ENCODE measurements around the gene MYO10. TPM values are rescaled to one million over a fixed set of nuclear protein-coding genes. Genes with fewer than 3 reads are reported as not detected.
"Not testable (repeated sequence)": the region's sequence is repeated elsewhere in the genome, so short reads cannot be mapped to it uniquely, and the experiment has no call there.

Gene MYO10
- total and polyA plus RNA-seq, 3 donors from 2014 or later: 37.8 to 102 (median 99.8) TPM

DNA sequence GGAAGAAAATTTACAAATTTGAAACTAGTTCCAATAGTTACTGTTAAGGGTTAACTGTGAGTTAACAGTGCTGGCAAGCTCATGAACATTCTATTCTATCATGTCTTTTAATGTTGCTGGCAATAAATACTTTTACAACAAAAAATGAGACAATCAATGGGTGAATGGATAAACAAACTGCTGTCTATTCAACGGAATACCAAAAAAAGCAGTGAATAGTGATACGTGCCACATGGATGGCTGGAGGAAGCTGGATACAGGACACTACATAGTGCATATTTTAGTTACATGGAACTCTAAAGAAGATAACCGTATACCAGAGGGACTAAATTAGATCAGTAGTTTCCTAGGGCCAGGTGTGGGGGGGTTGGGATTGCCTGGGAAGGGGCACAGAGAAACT, 163.5 kb downstream of the MYO10 start:
- TF ChIP-seq POLR2A (IDR thresholded peaks at IDR 0.05): no peak
- TF ChIP-seq, protein P1, sequence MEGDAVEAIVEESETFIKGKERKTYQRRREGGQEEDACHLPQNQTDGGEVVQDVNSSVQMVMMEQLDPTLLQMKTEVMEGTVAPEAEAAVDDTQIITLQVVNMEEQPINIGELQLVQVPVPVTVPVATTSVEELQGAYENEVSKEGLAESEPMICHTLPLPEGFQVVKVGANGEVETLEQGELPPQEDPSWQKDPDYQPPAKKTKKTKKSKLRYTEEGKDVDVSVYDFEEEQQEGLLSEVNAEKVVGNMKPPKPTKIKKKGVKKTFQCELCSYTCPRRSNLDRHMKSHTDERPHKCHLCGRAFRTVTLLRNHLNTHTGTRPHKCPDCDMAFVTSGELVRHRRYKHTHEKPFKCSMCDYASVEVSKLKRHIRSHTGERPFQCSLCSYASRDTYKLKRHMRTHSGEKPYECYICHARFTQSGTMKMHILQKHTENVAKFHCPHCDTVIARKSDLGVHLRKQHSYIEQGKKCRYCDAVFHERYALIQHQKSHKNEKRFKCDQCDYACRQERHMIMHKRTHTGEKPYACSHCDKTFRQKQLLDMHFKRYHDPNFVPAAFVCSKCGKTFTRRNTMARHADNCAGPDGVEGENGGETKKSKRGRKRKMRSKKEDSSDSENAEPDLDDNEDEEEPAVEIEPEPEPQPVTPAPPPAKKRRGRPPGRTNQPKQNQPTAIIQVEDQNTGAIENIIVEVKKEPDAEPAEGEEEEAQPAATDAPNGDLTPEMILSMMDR (IDR thresholded peaks at IDR 0.05): no peak
- Histone ChIP-seq H3K27me3 (no peaks in the 10 kb centered on the region), H3K4me1 (peaks cover 16% of the 10 kb centered on the region), H3K27ac (no peak overlapping the region), H3K9me3 (no peaks in the 10 kb centered on the region), H3K4me3 (no peak overlapping the region), H3K36me3 (ENCODE audit: low read depth, missing control alignments) (no peaks in the 10 kb centered on the region)
- 66 to 72% methylated on average over 3 of the region's 3 CpGs for WGBS, 2 donors
- no peak for DNase-seq
- intact Hi-C loops (cut with DNase I; ENCODE audit: low total_unique reads): no loop called here

DNA sequence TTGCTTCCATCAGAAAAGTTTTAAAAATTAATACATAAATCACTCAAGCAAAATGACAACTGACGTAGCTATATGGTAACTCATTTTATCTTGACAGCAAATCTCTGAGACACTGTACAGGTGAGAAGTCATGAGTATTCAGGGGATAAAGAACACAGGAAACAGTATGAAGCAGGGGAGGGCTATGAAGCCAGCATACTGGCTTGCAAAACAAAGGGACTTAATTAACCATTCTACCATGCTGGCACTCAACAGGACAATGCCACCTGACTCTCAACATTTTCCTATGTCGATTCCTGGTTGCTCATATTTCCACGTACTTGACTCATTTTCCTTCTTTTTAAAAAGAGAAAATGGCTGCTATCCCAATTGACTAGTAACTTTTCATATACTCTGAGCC, 167.9 kb downstream of the MYO10 start:
- intact Hi-C loops (cut with DNase I; ENCODE audit: low total_unique reads): no loop called here
- 91 to 93% methylated on average over 3 of the region's 3 CpGs for WGBS, 2 donors
- Histone ChIP-seq H3K27ac (no peak overlapping the region), H3K4me1 (no peaks in the 10 kb centered on the region), H3K36me3 (ENCODE audit: low read depth, missing control alignments) (no peaks in the 10 kb centered on the region), H3K4me3 (no peak overlapping the region), H3K27me3 (no peaks in the 10 kb centered on the region), H3K9me3 (no peaks in the 10 kb centered on the region)
- no peak for TF ChIP-seq POLR2A (IDR thresholded peaks at IDR 0.05)
- TF ChIP-seq, protein P1 (IDR thresholded peaks at IDR 0.05): no peak
- no peak for DNase-seq

DNA sequence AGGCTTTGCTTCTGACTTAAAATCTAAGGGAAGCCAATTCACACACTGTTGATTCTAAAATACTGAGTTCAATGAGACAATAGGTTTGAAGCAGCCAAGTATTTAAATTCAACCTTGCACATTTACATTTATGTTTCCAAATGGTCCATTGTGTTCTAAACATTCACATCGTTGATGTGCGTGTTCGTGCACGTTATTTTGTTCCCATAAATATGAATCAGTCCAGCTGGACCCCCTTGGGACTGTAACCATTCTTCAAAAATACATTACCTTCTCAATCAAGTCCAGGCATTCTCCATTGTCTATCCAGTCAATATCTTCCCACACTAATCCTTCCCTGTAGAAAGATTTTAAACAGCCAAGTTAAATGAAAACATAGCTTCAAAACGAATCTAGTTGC, 172.9 kb downstream of the MYO10 start:
- TF ChIP-seq, protein P1 (IDR thresholded peaks at IDR 0.05): no peak
- WGBS, 2 donors: 80 to 86% methylated on average over 5 of the region's 5 CpGs
- intact Hi-C loops (cut with DNase I; ENCODE audit: low total_unique reads): no loop called here

DNA sequence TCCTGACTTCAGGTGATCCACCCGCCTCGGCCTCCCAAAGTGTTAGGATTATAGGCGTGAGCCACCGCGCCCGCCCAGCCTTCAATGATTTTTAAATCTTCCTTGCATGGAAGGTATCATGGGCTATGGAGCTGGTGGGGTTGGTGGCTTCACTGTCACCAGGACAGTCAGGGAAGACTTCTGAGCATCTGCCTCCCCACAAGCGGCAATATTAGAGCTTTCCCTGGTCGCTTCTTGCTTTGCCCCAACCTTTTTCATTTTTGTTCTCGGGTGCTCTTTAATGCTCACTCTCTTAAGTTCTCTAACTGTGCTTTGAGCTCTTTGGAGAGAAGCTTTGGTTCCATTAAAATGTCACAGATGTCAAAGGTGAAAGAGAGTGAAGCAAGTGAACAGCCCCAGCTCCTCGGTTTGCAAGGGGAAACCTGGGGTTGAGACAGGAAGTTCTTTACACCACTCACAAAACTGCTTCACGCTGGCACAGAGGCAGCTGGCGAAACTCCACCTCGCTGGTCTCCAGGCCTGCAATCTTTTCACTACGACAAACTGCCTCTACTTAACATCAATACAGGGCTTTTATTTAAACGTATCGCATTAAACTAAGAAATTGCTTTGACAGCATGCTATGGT, 176.8 kb downstream of the MYO10 start:
- Histone ChIP-seq H3K36me3 (ENCODE audit: low read depth, missing control alignments) (no peaks in the 10 kb centered on the region), H3K27me3 (no peaks in the 10 kb centered on the region), H3K4me3 (no peak overlapping the region), H3K4me1 (no peaks in the 10 kb centered on the region), H3K9me3 (no peaks in the 10 kb centered on the region), H3K27ac (no peak overlapping the region)
- WGBS, 2 donors: 77 to 82% methylated on average over 16 of the region's 16 CpGs
- no peak for DNase-seq
- TF ChIP-seq, protein P1 (IDR thresholded peaks at IDR 0.05): no peak
- no peak for TF ChIP-seq POLR2A (IDR thresholded peaks at IDR 0.05)
- intact Hi-C loops (cut with DNase I; ENCODE audit: low total_unique reads): no loop called here

More for the DNA sequence above, 172.9 kb downstream of the MYO10 start:
- H3K36me3 ChIP-seq (ENCODE audit: low read depth, missing control alignments): no peaks in the 10 kb centered on the region
- no peak for DNase-seq
- no peaks in the 10 kb centered on the region for H3K27me3 ChIP-seq
- no peaks in the 10 kb centered on the region for H3K4me1 ChIP-seq
- no peak overlapping the region for H3K27ac ChIP-seq
- no peak overlapping the region for H3K4me3 ChIP-seq
- H3K9me3 ChIP-seq: no peaks in the 10 kb centered on the region

DNA sequence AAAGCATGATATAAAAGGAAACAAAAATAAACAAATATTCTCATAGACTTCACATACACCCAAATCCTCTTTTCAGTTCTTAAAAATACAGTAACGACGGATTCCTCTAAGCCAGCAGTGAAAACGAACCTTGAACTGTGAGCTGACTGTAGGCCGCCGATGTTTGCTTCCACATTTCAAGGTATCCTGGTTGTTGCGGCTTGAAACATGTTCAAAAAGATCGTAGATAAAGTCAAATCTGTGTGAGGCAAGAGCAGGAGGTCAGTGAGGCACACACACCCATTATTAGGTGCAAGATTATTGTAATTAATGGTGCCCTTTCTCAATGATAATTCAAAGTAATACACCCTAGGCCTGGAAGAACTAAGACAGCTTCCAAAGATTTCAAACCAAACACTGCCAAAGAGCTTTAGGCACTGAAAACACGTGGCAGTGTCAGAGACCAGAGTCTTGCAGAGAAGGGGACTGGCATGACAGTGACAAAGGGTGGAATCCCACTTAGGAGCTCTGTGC, 178.0 kb downstream of the MYO10 start:
- H3K27ac ChIP-seq: no peak overlapping the region
- no peaks in the 10 kb centered on the region for H3K36me3 ChIP-seq (ENCODE audit: low read depth, missing control alignments)
- intact Hi-C loops (cut with DNase I; ENCODE audit: low total_unique reads): no loop called here
- H3K4me3 ChIP-seq: no peak overlapping the region
- WGBS, 2 donors: 64 to 81% methylated on average over 8 of the region's 8 CpGs
- no peaks in the 10 kb centered on the region for H3K27me3 ChIP-seq
- no peak for DNase-seq
- H3K9me3 ChIP-seq: no peaks in the 10 kb centered on the region
- TF ChIP-seq POLR2A (IDR thresholded peaks at IDR 0.05): no peak
- TF ChIP-seq, protein P1 (IDR thresholded peaks at IDR 0.05): no peak
- no peaks in the 10 kb centered on the region for H3K4me1 ChIP-seq

DNA sequence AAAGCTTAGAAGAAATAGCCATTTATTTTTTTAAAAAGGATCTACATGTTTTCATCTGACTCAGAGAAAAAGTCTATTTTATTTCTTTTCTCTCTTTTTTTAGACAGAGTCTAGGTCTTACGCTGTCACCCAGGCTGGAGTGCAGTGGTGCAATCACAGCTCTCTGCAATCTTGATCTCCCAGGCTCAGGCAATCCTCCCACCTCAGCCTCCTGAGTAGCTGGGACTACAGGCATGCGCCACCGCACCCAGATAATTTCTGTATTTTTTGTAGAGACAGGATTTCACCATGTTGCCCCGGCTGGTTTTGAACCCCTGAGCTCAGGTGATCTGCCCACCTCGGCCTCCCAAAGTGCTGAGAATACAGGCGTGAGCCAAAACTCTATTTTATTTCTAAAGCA, 178.5 kb downstream of the MYO10 start:
- H3K27me3 ChIP-seq; H3K36me3 ChIP-seq (ENCODE audit: low read depth, missing control alignments); H3K4me3 ChIP-seq; DNase-seq; H3K9me3 ChIP-seq; H3K27ac ChIP-seq; intact Hi-C loops (cut with DNase I; ENCODE audit: low total_unique reads); H3K4me1 ChIP-seq: not testable (repeated sequence)
- WGBS, 2 donors: 82 to 93% methylated on average over 6 of the region's 6 CpGs
